Measurements from ENCODE around the gene CCND2. TPM values are rescaled to one million over a fixed set of nuclear protein-coding genes. Genes with fewer than 3 reads are reported as not detected.

The CCND2 gene
- total and polyA plus RNA-seq, 9 of the 15 experiments (the other 6 are each of a cell fraction or from before 2014, with no cell fraction given) = 13.6 to 99.3 (median 39.6) TPM

DNA sequence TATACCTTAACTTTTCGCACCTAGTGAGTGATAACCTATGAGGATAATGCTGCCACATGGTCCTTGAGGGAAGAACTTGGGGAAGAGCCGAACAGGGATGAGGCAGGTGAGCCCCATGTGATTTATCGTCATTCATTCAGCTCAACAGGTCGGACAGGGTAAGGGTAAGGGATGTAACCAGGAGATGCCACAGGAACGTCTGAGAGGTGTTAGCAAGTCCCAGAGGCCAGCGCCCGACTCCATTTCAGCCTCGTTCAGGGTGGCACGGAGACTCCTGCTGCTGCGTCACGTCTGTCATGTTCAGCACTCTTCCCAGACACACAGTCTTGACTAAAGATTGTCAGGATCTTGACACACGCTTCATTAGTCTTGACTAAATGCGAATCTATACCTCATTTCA lies 24.1 kb downstream of the CCND2 start (continued):
- TF ChIP-seq, protein P1, sequence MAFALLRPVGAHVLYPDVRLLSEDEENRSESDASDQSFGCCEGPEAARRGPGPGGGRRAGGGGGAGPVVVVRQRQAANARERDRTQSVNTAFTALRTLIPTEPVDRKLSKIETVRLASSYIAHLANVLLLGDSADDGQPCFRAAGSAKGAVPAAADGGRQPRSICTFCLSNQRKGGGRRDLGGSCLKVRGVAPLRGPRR (CRISPR knock-in tag; IDR thresholded peaks at IDR 0.05) = no peak
- no peak for TF ChIP-seq EZH2 (IDR thresholded peaks at IDR 0.05; ENCODE audit: borderline replicate concordance, low read depth, low read length)

DNA sequence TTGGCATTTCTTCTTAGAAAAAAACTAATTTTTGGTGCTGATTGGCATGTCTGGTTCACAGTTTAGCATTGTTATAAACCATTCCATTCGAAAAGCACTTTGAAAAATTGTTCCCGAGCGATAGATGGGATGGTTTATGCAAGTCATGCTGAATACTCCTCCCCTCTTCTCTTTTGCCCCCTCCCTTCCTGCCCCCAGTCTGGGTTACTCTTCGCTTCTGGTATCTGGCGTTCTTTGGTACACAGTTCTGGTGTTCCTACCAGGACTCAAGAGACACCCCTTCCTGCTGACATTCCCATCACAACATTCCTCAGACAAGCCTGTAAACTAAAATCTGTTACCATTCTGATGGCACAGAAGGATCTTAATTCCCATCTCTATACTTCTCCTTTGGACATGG lies 27.3 kb downstream of the CCND2 start:
- POLR2A ChIA-PET = no interaction called here
- no peak for ATAC-seq
- Histone ChIP-seq H3K9ac (ENCODE audit: insufficient read depth in 1 of 2, low read depth in 2 of 2, low read length in 2 of 2) (no peak overlapping the region), H3K4me1 (replicated peaks in 1 of 2; ENCODE audit: control insufficient read depth in 2 of 2, insufficient read depth in 2 of 2, low read length in 2 of 2) (no peaks in the 10 kb centered on the region), H3K36me3 (ENCODE audit: control insufficient read depth, insufficient read depth, low read length) (peaks cover 90% of the 10 kb centered on the region), H3K4me3 (no peak overlapping the region), H4K20me1 (replicated peaks; ENCODE audit: control insufficient read depth, insufficient read depth, low read length) (peaks cover 12% of the 10 kb centered on the region; the same call in 1 of the 2 replicates), H3K79me2 (ENCODE audit: control insufficient read depth, insufficient read depth, low read length) (no peaks in the 10 kb centered on the region), H2AFZ (ENCODE audit: low read depth, low read length) (no peak overlapping the region), H3K4me2 (ENCODE audit: insufficient read depth, low read length) (no peak overlapping the region), H3K27me3 (ENCODE audit: control insufficient read depth in 2 of 2, insufficient read depth in 2 of 2, low read length in 2 of 2) (no peaks in the 10 kb centered on the region), H3K27ac (ENCODE audit: extremely low read depth, low read depth, low read length) (no peak overlapping the region), H3K9me1 (ENCODE audit: control insufficient read depth, insufficient read depth, low read length) (no peaks in the 10 kb centered on the region), H3K9me3 (replicated peaks; ENCODE audit: control insufficient read depth, insufficient read depth, low read depth, low read length) (no peaks in the 10 kb centered on the region)
- no peak for DNase-seq (ENCODE audit: extremely low read depth in 1 of 4, low spot score in 3 of 4)
- in situ Hi-C loops (cut with MboI) = no loop called here
- no peak for FAIRE-seq
- WGBS (ENCODE audit: insufficient coverage, low coverage, missing lambda C conversion rate) = 73% methylated on average over 2 of the region's 5 CpGs
- no peak for TF ChIP-seq ILK (tag; IDR thresholded peaks at IDR 0.05; ENCODE audit: borderline replicate concordance, low read depth)
- 0 out of 2 replicates have a peak, but pooled peaks have one; percentile 22 for TF ChIP-seq MAFG (tag; conservative IDR thresholded peaks at IDR 0.05)
- intact Hi-C loops (cut with micrococcal nuclease) = no loop called here
- no TSS peak for BruUV-seq (replicated peaks)
- CTCF ChIA-PET (ENCODE audit: low intra/inter-chr PET ratio) = no interaction called here

Measured in K562 (cell line).